Measurements from ENCODE around the gene CIAO2B. TPM values are rescaled to one million over a fixed set of nuclear protein-coding genes. Genes with fewer than 3 reads are reported as not detected.
"Not testable (repeated sequence)": the region's sequence is repeated elsewhere in the genome, so short reads cannot be mapped to it uniquely, and the experiment has no call there.

The CIAO2B gene
- total RNA-seq: 100 to 1,000 TPM; 147 to 153 TPM

GRCh38 chr16:66934138-66934838 is at the start of gene CIAO2B:
CIAO2B (minus strand) TSS chr16:66934402; CDS start chr16:66934364, 38 bp downstream.
- no peaks in the 10 kb centered on the region for H3K9me3 Mint-ChIP-seq
- peak; percentile 93 for DNase-seq (ENCODE audit: low spot score)
- peak within 1 kb of the TSS; percentile 95 for H3K4me3 Mint-ChIP-seq
- peaks cover 47 to 48% of the 10 kb centered on the region in 2 donors for H3K4me1 Mint-ChIP-seq (ENCODE audit: low read depth in 2 of 2)
- H3K27me3 Mint-ChIP-seq: no peaks in the 10 kb centered on the region
- ATAC-seq: peak; percentile 92 to 93
- H3K27ac Mint-ChIP-seq: peak within 1 kb of the TSS; percentile 97 to 98
- H3K36me3 Mint-ChIP-seq: peaks cover 10% of the 10 kb centered on the region

- no peak overlapping the region for H3K4me3 Mint-ChIP-seq
- peaks cover 21 to 30% of the 10 kb centered on the region in 2 donors for H3K4me1 Mint-ChIP-seq (ENCODE audit: low read depth in 2 of 2)
- H3K36me3 Mint-ChIP-seq: no peaks in the 10 kb centered on the region
- H3K27me3 Mint-ChIP-seq: no peaks in the 10 kb centered on the region
- H3K27ac Mint-ChIP-seq: no peak overlapping the region
- ATAC-seq: no peak
- H3K9me3 Mint-ChIP-seq: no peaks in the 10 kb centered on the region
- DNase-seq (ENCODE audit: low spot score): no peak
These were observed 48.8 kb upstream of the CIAO2B start for GRCh38 chr16:66983033-66983432.

GRCh38 chr16:66979011-66979717 is 45.0 kb upstream of the CIAO2B start:
- Mint-ChIP-seq H3K27me3 (peaks cover 0 to 2% of the 10 kb centered on the region in 2 donors), H3K4me3 (no peak overlapping the region), H3K27ac (no peak overlapping the region), H3K9me3 (no peaks in the 10 kb centered on the region), H3K36me3 (no peaks in the 10 kb centered on the region), H3K4me1 (ENCODE audit: low read depth in 2 of 2) (peaks cover 5 to 25% of the 10 kb centered on the region in 2 donors)
- ATAC-seq (no peak), DNase-seq (ENCODE audit: low spot score) (no peak)

- ATAC-seq: peak; percentile 96 to 97
- Mint-ChIP-seq H3K27ac (no peak overlapping the region), H3K9me3 (no peaks in the 10 kb centered on the region), H3K36me3 (no peaks in the 10 kb centered on the region), H3K4me3 (no peak overlapping the region), H3K27me3 (peaks cover 0 to 2% of the 10 kb centered on the region in 2 donors), H3K4me1 (ENCODE audit: low read depth in 2 of 2) (peaks cover 3 to 18% of the 10 kb centered on the region in 2 donors)
- DNase-seq (ENCODE audit: low spot score): peak; percentile 88
These were observed 43.3 kb upstream of the CIAO2B start for GRCh38 chr16:66977341-66978113.

- DNase-seq (ENCODE audit: low spot score) (no peak), ATAC-seq (no peak)
- no peaks in the 10 kb centered on the region for H3K9me3 Mint-ChIP-seq
- no peaks in the 10 kb centered on the region for H3K36me3 Mint-ChIP-seq
- peak overlapping the region in 1 of 2 donors; percentile 16 for H3K27ac Mint-ChIP-seq
- no peak overlapping the region for H3K4me3 Mint-ChIP-seq
- H3K27me3 Mint-ChIP-seq: peaks cover 0 to 2% of the 10 kb centered on the region in 2 donors
- peaks cover 3 to 14% of the 10 kb centered on the region in 2 donors for H3K4me1 Mint-ChIP-seq (ENCODE audit: low read depth in 2 of 2)
These were observed 42.5 kb upstream of the CIAO2B start for GRCh38 chr16:66976746-66977145.

DNA sequence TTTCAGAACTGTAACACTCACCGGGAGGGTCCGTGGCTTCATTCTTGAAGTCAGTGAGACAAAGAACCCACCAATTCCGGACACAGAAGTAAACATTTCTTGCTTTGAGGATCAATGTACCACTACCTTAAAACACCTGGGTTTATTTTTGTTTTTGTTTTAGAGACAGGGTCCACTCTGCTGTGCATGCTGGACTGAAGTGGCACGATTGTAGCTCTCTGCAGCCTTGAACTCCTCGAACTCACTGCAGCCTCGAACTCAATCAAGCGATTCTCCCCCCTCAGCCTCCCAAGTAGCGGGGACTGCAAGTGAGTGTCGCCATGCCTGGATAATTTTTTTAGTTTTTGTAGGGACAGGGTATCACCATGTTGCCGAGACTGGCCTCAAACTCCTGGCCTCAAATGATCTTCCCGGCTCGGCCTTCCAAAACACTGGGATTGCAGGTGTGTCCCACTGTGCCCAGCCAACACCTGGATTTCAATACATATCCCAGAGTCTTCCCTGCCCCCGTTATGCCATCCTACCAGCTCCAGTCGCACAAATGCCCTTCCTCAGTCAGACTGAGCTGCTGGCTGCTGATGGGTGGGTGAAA is 41.2 kb upstream of the CIAO2B start:
- Mint-ChIP-seq H3K4me1 (ENCODE audit: low read depth in 2 of 2) (peaks cover 3 to 14% of the 10 kb centered on the region in 2 donors), H3K27me3 (peaks cover 0 to 2% of the 10 kb centered on the region in 2 donors), H3K4me3 (peak overlapping the region; percentile 77), H3K9me3 (no peaks in the 10 kb centered on the region), H3K27ac (peak overlapping the region in 1 of 2 donors; percentile 18), H3K36me3 (no peaks in the 10 kb centered on the region)
- DNase-seq (ENCODE audit: low spot score) (no peak), ATAC-seq (no peak)

DNA sequence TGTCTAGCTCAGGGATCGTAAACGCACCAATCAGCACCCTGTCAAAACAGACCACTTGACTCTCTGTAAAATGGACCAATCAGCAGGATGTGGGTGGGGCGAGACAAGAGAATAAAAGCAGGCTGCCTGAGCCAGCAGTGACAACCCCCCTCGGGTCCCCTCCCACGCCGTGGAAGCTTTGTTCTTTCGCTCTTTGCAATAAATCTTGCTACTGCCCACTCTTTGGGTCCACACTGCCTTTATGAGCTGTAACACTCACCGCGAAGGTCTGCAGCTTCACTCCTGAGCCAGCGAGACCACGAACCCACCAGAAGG is 40.7 kb upstream of the CIAO2B start:
- not testable (repeated sequence) for H3K36me3 Mint-ChIP-seq; H3K9me3 Mint-ChIP-seq; H3K27me3 Mint-ChIP-seq; ATAC-seq; DNase-seq (ENCODE audit: low spot score)
- H3K4me3 Mint-ChIP-seq: peak overlapping the region; percentile 77
- peak overlapping the region in 1 of 2 donors; percentile 18 for H3K27ac Mint-ChIP-seq
- H3K4me1 Mint-ChIP-seq (ENCODE audit: low read depth in 2 of 2): peaks cover 3 to 14% of the 10 kb centered on the region in 2 donors

GRCh38 chr16:66974156-66974931 is 40.1 kb upstream of the CIAO2B start:
- not testable (repeated sequence) for H3K9me3 Mint-ChIP-seq; H3K27me3 Mint-ChIP-seq; DNase-seq (ENCODE audit: low spot score); H3K36me3 Mint-ChIP-seq; ATAC-seq
- Mint-ChIP-seq H3K4me3 (peak overlapping the region; percentile 77), H3K27ac (peak overlapping the region in 1 of 2 donors; percentile 18), H3K4me1 (ENCODE audit: low read depth in 2 of 2) (peaks cover 3 to 14% of the 10 kb centered on the region in 2 donors)

GRCh38 chr16:66973716-66974115 is 39.5 kb upstream of the CIAO2B start:
- ATAC-seq (no peak), DNase-seq (ENCODE audit: low spot score) (no peak)
- H3K4me3 Mint-ChIP-seq: no peak overlapping the region
- H3K9me3 Mint-ChIP-seq: no peaks in the 10 kb centered on the region
- H3K4me1 Mint-ChIP-seq (ENCODE audit: low read depth in 2 of 2): peaks cover 3 to 14% of the 10 kb centered on the region in 2 donors
- H3K36me3 Mint-ChIP-seq: no peaks in the 10 kb centered on the region
- H3K27me3 Mint-ChIP-seq: peaks cover 0 to 2% of the 10 kb centered on the region in 2 donors
- no peak overlapping the region for H3K27ac Mint-ChIP-seq

DNA sequence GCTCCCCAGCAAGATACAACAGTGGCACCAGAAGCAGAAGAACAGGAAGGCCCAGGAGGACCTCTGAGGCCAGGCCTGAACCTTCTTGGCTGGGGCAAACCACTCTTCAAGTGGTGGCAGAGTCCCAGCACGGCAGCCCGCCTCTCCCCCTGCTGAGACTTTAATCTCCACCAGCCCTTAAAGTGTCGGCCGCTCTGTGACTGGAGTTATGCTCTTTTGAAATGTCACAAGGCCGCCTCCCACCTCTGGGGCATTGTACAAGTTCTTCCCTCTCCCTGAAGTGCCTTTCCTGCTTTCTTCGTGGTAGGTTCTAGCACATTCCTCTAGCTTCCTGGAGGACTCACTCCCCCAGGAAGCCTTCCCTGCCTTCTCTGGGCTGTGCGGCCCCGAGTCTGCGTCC is 38.8 kb upstream of the CIAO2B start:
- Mint-ChIP-seq H3K27me3 (peaks cover 0 to 2% of the 10 kb centered on the region in 2 donors), H3K36me3 (no peaks in the 10 kb centered on the region), H3K4me1 (ENCODE audit: low read depth in 2 of 2) (peaks cover 3 to 14% of the 10 kb centered on the region in 2 donors), H3K4me3 (no peak overlapping the region), H3K9me3 (no peaks in the 10 kb centered on the region), H3K27ac (no peak overlapping the region)
- ATAC-seq (no peak), DNase-seq (ENCODE audit: low spot score) (no peak)

GRCh38 chr16:66970775-66971720 is 36.8 kb upstream of the CIAO2B start:
- no peak overlapping the region for H3K27ac Mint-ChIP-seq
- ATAC-seq (no peak), DNase-seq (ENCODE audit: low spot score) (peak; percentile 29)
- H3K27me3 Mint-ChIP-seq: no peaks in the 10 kb centered on the region
- no peak overlapping the region for H3K4me3 Mint-ChIP-seq
- no peaks in the 10 kb centered on the region for H3K36me3 Mint-ChIP-seq
- H3K9me3 Mint-ChIP-seq: no peaks in the 10 kb centered on the region
- peaks cover 0 to 14% of the 10 kb centered on the region in 2 donors for H3K4me1 Mint-ChIP-seq (ENCODE audit: low read depth in 2 of 2)

- no peaks in the 10 kb centered on the region for H3K4me1 Mint-ChIP-seq (ENCODE audit: low read depth in 2 of 2)
- peaks cover 0 to 3% of the 10 kb centered on the region in 2 donors for H3K27me3 Mint-ChIP-seq
- no peak for DNase-seq (ENCODE audit: low spot score)
- H3K27ac Mint-ChIP-seq: no peak overlapping the region
- no peak overlapping the region for H3K4me3 Mint-ChIP-seq
- no peak for ATAC-seq
- H3K36me3 Mint-ChIP-seq: no peaks in the 10 kb centered on the region
- H3K9me3 Mint-ChIP-seq: no peaks in the 10 kb centered on the region
These were observed 34.6 kb upstream of the CIAO2B start for GRCh38 chr16:66968847-66969246.

All from natural killer cell treated with Interleukin-12 subunit alpha and Interleukin-12 subunit beta and Interleukin-15 and Interleukin-18, amount 100 ng/mL, for 72 hours (primary cell).